Measurements from ENCODE around the gene LRIG1. TPM values are rescaled to one million over a fixed set of nuclear protein-coding genes. Genes with fewer than 3 reads are reported as not detected.
A peak's percentile ranks its signal among the peaks of the same experiment; 100 is the strongest.

Gene LRIG1
- total RNA-seq, 6 donors from 2014 or later: 45.2 to 119 (median 81.9) TPM

DNA sequence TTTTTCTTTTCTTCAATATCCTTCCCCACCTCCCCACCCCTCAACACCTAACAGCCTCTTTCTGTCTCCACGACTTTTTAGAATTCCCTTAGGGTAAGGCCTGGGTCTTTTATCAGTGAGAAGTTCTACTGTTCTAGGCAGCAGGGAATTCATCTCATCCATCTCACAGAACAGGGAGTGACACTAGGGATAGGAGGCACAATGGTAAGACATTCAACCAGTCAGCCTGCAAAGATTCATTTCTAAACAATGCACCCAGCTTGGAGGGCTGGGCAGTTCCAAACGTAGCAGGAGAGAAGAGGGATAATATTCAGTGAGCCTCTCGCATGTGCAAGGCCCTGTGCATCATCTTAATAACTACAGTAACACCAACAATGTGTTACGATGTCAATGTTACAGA is 43.6 kb downstream of the LRIG1 start:
- WGBS, 2 donors: 85 to 87% methylated on average over 4 of the region's 4 CpGs
- Histone ChIP-seq H3K36me3 (peaks cover 0 to 22% (median 2%) of the 10 kb centered on the region in 4 donors), H3K27ac (no peak overlapping the region), H3K9me3 (no peaks in the 10 kb centered on the region), H3K4me3 (no peak overlapping the region), H3K4me1 (peaks cover 7 to 17% (median 14%) of the 10 kb centered on the region in 4 donors), H3K27me3 (no peaks in the 10 kb centered on the region)
- no peak for ATAC-seq (ENCODE audit: low FRiP score in 2 of 2)
- TF ChIP-seq CTCF (IDR thresholded peaks at IDR 0.05): no peak
- no peak for TF ChIP-seq EP300 (IDR thresholded peaks at IDR 0.05)
- TF ChIP-seq POLR2AphosphoS5 (IDR thresholded peaks at IDR 0.05): no peak
- TF ChIP-seq POLR2A (IDR thresholded peaks at IDR 0.05): no peak
- DNase-seq: no peak

GRCh38 chr3:66456711-66457173 is 44.1 kb downstream of the LRIG1 start:
- Histone ChIP-seq H3K27me3 (no peaks in the 10 kb centered on the region), H3K9me3 (no peaks in the 10 kb centered on the region), H3K27ac (no peak overlapping the region), H3K4me1 (peaks cover 12 to 19% (median 18%) of the 10 kb centered on the region in 4 donors), H3K4me3 (no peak overlapping the region), H3K36me3 (peaks cover 0 to 22% (median 2%) of the 10 kb centered on the region in 4 donors)
- 88 to 91% methylated on average over 6 to 10 of the region's 10 CpGs for WGBS, 2 donors
- ATAC-seq (ENCODE audit: low FRiP score in 2 of 2): no peak
- peak in 1 of 2 donors; percentile 31 for DNase-seq
- TF ChIP-seq POLR2A (IDR thresholded peaks at IDR 0.05) (no peak), CTCF (IDR thresholded peaks at IDR 0.05) (no peak), POLR2AphosphoS5 (IDR thresholded peaks at IDR 0.05) (no peak), EP300 (IDR thresholded peaks at IDR 0.05) (no peak)

DNA sequence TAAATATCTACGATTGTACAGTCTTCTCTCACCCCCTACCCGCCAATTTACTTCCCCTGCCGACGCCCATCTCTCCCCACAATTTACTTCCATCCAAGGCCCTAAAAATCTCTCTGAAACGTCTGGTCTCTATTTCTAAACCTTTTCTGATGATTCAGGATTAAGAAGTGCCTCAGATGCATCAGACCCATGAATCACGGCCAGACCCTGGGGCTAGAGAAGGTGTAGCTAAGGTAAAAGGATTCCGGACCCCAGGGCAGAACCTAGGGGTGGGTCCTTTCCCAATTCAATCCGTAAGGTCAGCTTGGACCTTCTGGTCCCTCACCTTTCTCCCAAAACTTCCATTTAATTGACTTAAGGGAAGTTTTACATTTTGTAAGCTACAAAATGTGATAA is 46.4 kb downstream of the LRIG1 start:
- no peak overlapping the region for H3K27ac ChIP-seq
- H3K27me3 ChIP-seq: no peaks in the 10 kb centered on the region
- 77 to 83% methylated on average over 8 of the region's 8 CpGs for WGBS, 2 donors

DNA sequence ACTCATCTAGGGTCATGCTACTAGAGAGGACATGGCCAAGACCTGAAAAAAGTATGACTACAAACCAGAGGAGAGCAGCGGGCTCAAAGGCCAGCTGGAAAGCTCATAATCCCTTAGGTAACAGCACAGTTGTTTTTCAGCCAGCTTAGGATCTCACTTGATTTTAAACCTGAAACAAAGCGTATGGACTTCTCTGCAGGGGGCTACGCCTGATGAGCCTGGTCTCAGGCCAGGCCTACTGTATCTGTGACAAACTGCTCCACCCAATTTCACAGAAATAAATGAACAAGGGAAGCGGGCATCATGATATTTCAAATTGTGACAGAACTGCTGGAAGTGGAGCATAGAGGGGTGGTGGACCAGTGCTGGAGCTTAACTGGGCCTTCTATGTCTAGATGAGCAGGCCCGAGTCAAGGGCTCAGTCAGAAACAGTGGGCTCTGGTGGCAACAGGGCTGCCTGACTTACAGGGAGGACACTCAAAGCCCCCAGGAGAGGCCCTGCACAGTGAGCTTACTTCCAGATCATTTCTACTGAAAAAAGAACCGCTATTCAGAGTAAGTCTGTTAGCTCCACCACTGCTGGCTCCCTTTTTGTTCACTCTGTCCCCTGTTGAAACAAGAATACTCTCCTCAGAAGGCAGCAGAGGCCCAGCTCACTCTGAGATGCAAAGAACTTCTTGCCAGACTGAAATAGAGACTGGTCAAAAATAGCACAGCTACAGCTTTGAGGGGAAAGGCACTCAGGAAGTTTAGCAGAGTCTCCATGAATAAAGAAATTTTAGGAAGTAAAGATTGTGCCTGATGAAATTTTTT is 47.0 kb downstream of the LRIG1 start:
- no peak for TF ChIP-seq POLR2AphosphoS5 (IDR thresholded peaks at IDR 0.05)
- no peak overlapping the region for H3K4me3 ChIP-seq
- H3K27me3 ChIP-seq: no peaks in the 10 kb centered on the region
- H3K27ac ChIP-seq: peak overlapping the region in 2 of 4 donors; percentile 3 to 20
- no peaks in the 10 kb centered on the region for H3K9me3 ChIP-seq
- H3K4me1 ChIP-seq: peaks cover 37 to 47% (median 44%) of the 10 kb centered on the region in 4 donors
- ATAC-seq (ENCODE audit: low FRiP score in 2 of 2) (no peak), DNase-seq (no peak)
- 92% methylated on average over 6 of the region's 6 CpGs for WGBS, 2 donors
- H3K36me3 ChIP-seq: peaks cover 0 to 14% (median 2%) of the 10 kb centered on the region in 4 donors

More for the DNA sequence above, 46.4 kb downstream of the LRIG1 start:
- Histone ChIP-seq H3K4me1 (peaks cover 31 to 41% (median 39%) of the 10 kb centered on the region in 4 donors), H3K4me3 (no peak overlapping the region), H3K9me3 (no peaks in the 10 kb centered on the region), H3K36me3 (peaks cover 0 to 14% (median 2%) of the 10 kb centered on the region in 4 donors)
- DNase-seq (no peak), ATAC-seq (ENCODE audit: low FRiP score in 2 of 2) (no peak)
- TF ChIP-seq POLR2A (IDR thresholded peaks at IDR 0.05) (no peak), EP300 (IDR thresholded peaks at IDR 0.05) (no peak), CTCF (IDR thresholded peaks at IDR 0.05) (no peak), POLR2AphosphoS5 (IDR thresholded peaks at IDR 0.05) (no peak)

DNA sequence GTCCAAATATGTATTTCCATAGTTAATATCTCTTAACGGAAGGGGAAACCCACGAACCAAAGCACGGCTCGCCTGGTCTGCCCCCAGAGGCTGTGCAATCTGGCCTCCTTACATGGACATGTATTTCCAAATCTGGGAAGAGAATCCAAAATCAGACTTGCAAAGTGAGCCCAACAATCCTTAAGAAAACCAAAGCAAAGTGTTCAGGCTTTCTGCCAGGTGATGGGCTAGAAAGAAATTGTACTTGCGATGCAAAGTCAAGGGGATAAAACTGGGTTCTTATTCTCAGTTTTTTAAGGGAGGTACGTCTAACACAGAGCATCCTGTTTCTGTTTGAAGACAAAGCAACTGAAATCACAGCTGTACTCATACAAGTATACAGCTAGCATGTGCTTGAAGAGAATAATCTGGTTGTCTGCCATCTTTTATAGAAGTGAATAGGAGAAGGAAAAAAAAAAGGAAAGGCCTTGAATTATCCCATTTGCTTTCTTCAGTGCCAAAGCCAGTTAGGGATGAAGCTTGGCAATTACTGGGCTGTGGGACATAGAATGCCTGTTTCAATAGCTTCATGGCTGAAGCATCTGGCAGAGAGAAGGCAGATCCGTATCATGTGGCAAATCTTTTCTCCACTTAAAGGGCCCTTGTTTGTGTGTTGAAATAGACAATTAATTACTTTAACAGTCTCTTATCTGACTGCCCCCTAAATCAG is 48.4 kb downstream of the LRIG1 start:
- Histone ChIP-seq H3K9me3 (no peaks in the 10 kb centered on the region), H3K4me1 (peaks cover 38 to 52% (median 45%) of the 10 kb centered on the region in 4 donors), H3K4me3 (no peak overlapping the region), H3K36me3 (peaks cover 0 to 5% (median 2%) of the 10 kb centered on the region in 4 donors), H3K27me3 (no peaks in the 10 kb centered on the region), H3K27ac (peak overlapping the region in 2 of 4 donors; percentile 13 to 32)
- WGBS, 2 donors: 51 to 57% methylated on average over 7 of the region's 7 CpGs
- no peak for DNase-seq
- no peak for TF ChIP-seq CTCF (IDR thresholded peaks at IDR 0.05)
- no peak for TF ChIP-seq EP300 (IDR thresholded peaks at IDR 0.05)
- no peak for TF ChIP-seq POLR2A (IDR thresholded peaks at IDR 0.05)
- TF ChIP-seq POLR2AphosphoS5 (IDR thresholded peaks at IDR 0.05): no peak
- ATAC-seq (ENCODE audit: low FRiP score in 2 of 2): peak in 1 of 2 donors; percentile 59

Measured in upper lobe of left lung (tissue), 6 donors.